GM15510 (cell line): ENCODE data around the gene CNIH3.

ENCODE experiments used
- POLR2A ChIP-seq: IDR thresholded peaks from 3 replicates; pipeline ENCODE4 v1.6.1; 2011; ENCODE audit warnings: borderline replicate concordance; ENCODE audit not compliant: insufficient read length; ENCODE audit errors: extremely low read depth

CNIH3 gene

GRCh38 chr1:224609333-224609732 lies 6.8 kb upstream of the CNIH3 start:
- TF ChIP-seq POLR2A = no peak

- TF ChIP-seq POLR2A = no peak
Measured at GRCh38 chr1:224612246-224612645, 3.9 kb upstream of the CNIH3 start.

GRCh38 chr1:224613486-224613885 lies 2.6 kb upstream of the CNIH3 start:
- TF ChIP-seq POLR2A = no peak

- TF ChIP-seq POLR2A = no peak
Measured at GRCh38 chr1:224616756-224617409, 766 bp downstream of the CNIH3 start.

GRCh38 chr1:224617410-224618355 lies 1.6 kb downstream of the CNIH3 start:
- TF ChIP-seq POLR2A = no peak

- no peak for TF ChIP-seq POLR2A
Measured at GRCh38 chr1:224619209-224619608, 3.1 kb downstream of the CNIH3 start.

GRCh38 chr1:224620105-224620504 lies 4.0 kb downstream of the CNIH3 start:
- no peak for TF ChIP-seq POLR2A

GRCh38 chr1:224621813-224622682 lies 5.9 kb downstream of the CNIH3 start:
- no peak for TF ChIP-seq POLR2A

- TF ChIP-seq POLR2A = no peak
Measured at GRCh38 chr1:224622831-224623230, 6.7 kb downstream of the CNIH3 start.

- no peak for TF ChIP-seq POLR2A
Measured at GRCh38 chr1:224623310-224623714, 7.2 kb downstream of the CNIH3 start.

- TF ChIP-seq POLR2A = no peak
Measured at GRCh38 chr1:224623743-224624333, 7.7 kb downstream of the CNIH3 start.

- TF ChIP-seq POLR2A = no peak
Measured at GRCh38 chr1:224624432-224624831, 8.3 kb downstream of the CNIH3 start.

- TF ChIP-seq POLR2A = no peak
Measured at GRCh38 chr1:224626042-224626441, 9.9 kb downstream of the CNIH3 start.

GRCh38 chr1:224629965-224630364 lies 13.8 kb downstream of the CNIH3 start:
- no peak for TF ChIP-seq POLR2A

- no peak for TF ChIP-seq POLR2A
Measured at GRCh38 chr1:224631462-224632115, 15.5 kb downstream of the CNIH3 start.

GRCh38 chr1:224632381-224632871 lies 16.3 kb downstream of the CNIH3 start:
- TF ChIP-seq POLR2A = no peak
